Skin of body (tissue), 2 donors: ENCODE measurements around the gene STON2. TPM values are rescaled to one million over a fixed set of nuclear protein-coding genes. Genes with fewer than 3 reads are reported as not detected.
A peak's percentile ranks its signal among the peaks of the same experiment; 100 is the strongest.
"Not testable (repeated sequence)": the region's sequence is repeated elsewhere in the genome, so short reads cannot be mapped to it uniquely, and the experiment has no call there.

Experiments used
- DNase-seq: peaks from one replicate; lab custom pipeline; 2025; lab: John Stamatoyannopoulos, UW
- total RNA-seq: library from RNA; depleted of rRNA; stranded (reverse); fragments of >200 nt; gene quantifications from one replicate; pipeline ENCODE4 v1.2.3, GENCODE V29; 2014

The STON2 gene, protein sequence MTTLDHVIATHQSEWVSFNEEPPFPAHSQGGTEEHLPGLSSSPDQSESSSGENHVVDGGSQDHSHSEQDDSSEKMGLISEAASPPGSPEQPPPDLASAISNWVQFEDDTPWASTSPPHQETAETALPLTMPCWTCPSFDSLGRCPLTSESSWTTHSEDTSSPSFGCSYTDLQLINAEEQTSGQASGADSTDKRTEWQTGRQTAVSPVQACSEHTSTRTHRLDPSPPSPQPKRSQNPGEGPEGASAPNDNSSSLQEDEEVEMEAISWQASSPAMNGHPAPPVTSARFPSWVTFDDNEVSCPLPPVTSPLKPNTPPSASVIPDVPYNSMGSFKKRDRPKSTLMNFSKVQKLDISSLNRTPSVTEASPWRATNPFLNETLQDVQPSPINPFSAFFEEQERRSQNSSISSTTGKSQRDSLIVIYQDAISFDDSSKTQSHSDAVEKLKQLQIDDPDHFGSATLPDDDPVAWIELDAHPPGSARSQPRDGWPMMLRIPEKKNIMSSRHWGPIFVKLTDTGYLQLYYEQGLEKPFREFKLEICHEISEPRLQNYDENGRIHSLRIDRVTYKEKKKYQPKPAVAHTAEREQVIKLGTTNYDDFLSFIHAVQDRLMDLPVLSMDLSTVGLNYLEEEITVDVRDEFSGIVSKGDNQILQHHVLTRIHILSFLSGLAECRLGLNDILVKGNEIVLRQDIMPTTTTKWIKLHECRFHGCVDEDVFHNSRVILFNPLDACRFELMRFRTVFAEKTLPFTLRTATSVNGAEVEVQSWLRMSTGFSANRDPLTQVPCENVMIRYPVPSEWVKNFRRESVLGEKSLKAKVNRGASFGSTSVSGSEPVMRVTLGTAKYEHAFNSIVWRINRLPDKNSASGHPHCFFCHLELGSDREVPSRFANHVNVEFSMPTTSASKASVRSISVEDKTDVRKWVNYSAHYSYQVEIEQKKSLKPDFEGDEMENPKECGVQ
- total RNA-seq: 28.7 TPM

DNA sequence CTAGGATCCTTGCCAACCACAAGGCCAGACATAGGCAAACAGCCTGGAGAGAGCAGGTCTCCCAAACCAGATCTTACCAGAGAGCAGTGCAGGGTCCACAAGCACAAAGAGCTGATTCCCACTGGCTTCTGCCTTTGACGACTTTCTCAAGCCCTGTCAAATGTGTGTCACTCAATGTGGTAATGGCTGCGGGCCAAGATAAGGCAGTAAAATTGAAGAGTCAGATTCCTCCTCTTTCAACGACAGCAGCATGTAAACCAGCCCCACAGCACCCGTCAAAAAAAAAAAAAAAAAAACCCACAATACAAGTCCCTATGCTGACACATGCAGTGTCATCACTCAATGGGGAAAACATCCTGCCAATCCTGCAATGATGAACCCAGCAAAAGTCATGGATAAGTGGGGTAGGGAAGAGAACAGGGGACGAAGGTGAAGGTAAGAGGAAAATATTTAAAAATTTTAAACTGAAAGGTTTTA is at the start of gene STON2:
STON2 (minus strand) TSS at position 123 of the 477 bp plus-strand sequence. CDS start 1,942 bp downstream, outside the sequence.
- DNase-seq: peak; percentile 34

DNA sequence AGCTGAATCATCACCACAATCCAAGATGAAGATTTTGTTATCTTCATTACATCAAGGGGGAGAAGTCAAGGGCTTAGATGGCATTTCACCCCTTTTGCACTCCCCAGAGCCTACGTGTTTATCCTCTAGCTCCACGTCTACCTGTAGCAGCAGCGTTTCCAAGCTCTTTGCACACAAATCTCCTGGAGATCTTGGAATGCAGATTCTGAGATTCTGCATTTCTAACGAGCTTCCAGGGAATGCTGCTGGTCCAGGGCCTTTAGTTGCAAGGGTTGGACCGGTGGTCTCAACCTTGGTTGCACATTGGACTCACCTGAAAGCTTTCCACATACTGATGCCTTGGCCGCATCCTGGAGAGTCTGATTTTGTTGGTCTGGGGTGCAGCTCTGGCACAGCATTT is 49.5 kb upstream of the STON2 start:
- DNase-seq: no peak

GRCh38 chr14:81449114-81449513 is 49.0 kb upstream of the STON2 start:
- DNase-seq: peak; percentile 62

- no peak for DNase-seq
These were observed 47.1 kb upstream of the STON2 start for GRCh38 chr14:81447021-81447764.

- DNase-seq: no peak
These were observed 46.3 kb upstream of the STON2 start for GRCh38 chr14:81446279-81447007.

GRCh38 chr14:81441626-81442134 is 41.6 kb upstream of the STON2 start:
- DNase-seq: no peak

DNA sequence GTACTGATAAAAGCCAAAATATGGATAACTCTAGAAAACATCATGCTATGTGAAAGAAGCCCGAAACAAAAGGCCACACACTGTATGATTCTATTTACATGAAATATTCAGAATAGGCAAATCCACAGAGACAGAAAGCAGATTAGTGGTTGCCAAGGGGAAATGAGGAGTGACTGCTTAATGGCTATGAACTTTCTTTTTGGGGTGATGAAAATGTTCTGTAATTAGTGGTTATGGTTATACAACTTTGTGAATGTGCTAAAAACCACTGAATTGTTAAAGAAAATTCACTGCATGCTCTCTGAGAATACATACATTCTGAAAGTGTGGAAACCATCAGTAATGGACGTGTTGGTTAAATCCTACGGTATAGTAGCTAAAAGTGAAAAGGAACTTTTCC is 39.9 kb upstream of the STON2 start:
- DNase-seq: no peak

DNA sequence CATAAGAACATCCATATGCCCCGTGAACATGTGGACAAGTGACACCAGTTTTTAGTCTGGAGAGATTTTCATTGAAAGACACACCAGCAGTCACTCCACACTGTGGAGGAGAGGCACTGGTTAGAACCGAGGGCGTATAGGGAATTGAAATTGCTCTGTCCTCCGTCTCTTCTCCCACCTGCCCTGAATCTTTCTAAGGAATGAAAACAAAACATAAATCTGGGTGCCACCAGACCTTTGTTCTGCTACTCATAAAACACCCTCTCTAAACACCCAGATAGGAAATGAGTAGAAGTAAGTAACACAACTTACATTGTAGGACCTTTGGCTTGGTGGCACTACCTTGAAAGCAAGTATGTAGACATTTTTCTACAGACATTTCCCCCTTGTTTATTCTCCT is 37.1 kb upstream of the STON2 start:
- no peak for DNase-seq

- DNase-seq: peak; percentile 29
These were observed 36.4 kb upstream of the STON2 start for GRCh38 chr14:81436296-81437138.

- DNase-seq: no peak
These were observed 35.5 kb upstream of the STON2 start for GRCh38 chr14:81435391-81436295.

- no peak for DNase-seq
These were observed 34.9 kb upstream of the STON2 start for GRCh38 chr14:81435048-81435390.

- DNase-seq: no peak
These were observed 34.1 kb upstream of the STON2 start for GRCh38 chr14:81434230-81434629.

DNA sequence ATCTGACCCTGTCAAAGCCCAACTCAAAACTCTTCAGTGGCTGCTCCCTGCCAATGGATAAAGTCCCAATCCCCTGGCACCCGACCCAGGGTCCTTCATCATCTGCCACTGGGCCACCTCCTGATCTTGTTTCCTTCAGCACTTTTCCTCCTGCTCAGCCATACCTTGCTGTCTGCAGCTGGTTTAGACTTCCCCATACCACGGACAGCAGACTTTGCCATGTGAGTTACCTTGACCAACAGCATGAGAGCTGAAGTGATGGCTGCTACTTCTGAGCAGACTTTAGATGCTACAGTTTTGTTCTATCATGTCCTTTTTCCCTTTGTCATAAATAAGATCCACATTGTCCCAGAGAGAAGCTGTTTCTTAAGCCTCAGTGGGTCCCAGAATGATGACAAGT is 33.3 kb upstream of the STON2 start:
- DNase-seq: no peak

- no peak for DNase-seq
These were observed 32.1 kb upstream of the STON2 start for GRCh38 chr14:81432219-81432661.

GRCh38 chr14:81430235-81430634 is 30.1 kb upstream of the STON2 start:
- DNase-seq: no peak

DNA sequence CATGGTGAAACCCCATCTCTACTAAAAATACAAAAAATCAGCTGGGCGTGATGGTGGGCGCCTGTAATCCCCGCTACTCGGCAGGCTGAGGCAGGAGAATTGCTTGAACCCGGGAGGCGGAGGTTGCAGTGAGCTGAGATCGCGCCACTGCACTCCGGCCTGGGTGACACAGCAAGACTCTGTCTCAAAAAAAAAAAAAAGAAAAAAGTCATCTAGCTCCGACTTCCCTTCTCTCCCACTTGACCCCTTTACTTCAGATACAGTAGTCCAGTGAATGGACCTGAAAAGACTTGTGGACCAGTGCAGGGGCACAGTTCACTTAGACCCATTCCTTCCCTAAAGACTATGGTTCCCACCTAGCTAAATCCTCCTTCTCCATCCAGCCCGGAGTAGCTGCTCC is 29.6 kb upstream of the STON2 start:
- DNase-seq: not testable (repeated sequence)

- no peak for DNase-seq
These were observed 28.9 kb upstream of the STON2 start for GRCh38 chr14:81429028-81429427.

GRCh38 chr14:81427348-81428058 is 27.4 kb upstream of the STON2 start:
- no peak for DNase-seq
